ENCODE measurements around the gene EID2. TPM values are rescaled to one million over a fixed set of nuclear protein-coding genes. Genes with fewer than 3 reads are reported as not detected.

EID2 gene
- total RNA-seq, 1 experiment from 2014 or later: 25.2 TPM

DNA sequence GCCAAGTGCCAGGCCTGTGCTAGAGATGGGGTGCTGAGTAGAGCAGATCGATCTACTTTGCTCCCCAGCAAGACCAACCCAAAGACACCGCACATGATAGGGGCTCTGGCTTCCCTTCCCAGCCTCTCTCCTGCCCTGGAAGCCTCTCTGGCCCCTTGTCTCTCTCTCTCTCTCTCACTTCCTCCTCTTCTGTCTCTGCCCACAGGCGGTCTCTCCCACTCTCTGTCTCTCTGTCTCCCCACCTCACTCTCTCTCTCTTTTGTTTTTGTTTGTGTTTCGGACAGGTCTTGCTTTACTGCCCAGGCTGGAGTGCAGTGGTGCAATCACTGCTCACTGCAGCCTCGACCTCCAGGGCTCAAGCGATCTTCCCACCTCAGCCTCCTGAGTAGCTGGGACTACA lies 23.7 kb downstream of the EID2 start:
- ChIA-PET POLR2A (ENCODE audit: low non-redundant PET) (no interaction called here), CTCF (no interaction called here)
- DNase-seq (ENCODE audit: low spot score): no peak
- H3K27ac ChIP-seq (ENCODE audit: low read depth, low read length, poor library complexity, severe bottlenecking): no peak overlapping the region
- no TSS peak for BruUV-seq (replicated peaks)
- no peak for TF ChIP-seq EZH2 (IDR thresholded peaks at IDR 0.05; ENCODE audit: borderline replicate concordance, low read depth, low read length, poor library complexity, severe bottlenecking)
- TF ChIP-seq, protein P1, sequence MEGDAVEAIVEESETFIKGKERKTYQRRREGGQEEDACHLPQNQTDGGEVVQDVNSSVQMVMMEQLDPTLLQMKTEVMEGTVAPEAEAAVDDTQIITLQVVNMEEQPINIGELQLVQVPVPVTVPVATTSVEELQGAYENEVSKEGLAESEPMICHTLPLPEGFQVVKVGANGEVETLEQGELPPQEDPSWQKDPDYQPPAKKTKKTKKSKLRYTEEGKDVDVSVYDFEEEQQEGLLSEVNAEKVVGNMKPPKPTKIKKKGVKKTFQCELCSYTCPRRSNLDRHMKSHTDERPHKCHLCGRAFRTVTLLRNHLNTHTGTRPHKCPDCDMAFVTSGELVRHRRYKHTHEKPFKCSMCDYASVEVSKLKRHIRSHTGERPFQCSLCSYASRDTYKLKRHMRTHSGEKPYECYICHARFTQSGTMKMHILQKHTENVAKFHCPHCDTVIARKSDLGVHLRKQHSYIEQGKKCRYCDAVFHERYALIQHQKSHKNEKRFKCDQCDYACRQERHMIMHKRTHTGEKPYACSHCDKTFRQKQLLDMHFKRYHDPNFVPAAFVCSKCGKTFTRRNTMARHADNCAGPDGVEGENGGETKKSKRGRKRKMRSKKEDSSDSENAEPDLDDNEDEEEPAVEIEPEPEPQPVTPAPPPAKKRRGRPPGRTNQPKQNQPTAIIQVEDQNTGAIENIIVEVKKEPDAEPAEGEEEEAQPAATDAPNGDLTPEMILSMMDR (conservative IDR thresholded peaks at IDR 0.05; ENCODE audit: low read depth, low read length): no peak
- H3K4me3 ChIP-seq (ENCODE audit: low read depth, low read length, poor library complexity, severe bottlenecking): peak overlapping the region; percentile 38
- H3K4me1 ChIP-seq (ENCODE audit: insufficient read depth, low read length, poor library complexity, severe bottlenecking): peaks cover 5% of the 10 kb centered on the region
- intact Hi-C loops (cut with micrococcal nuclease; ENCODE audit: unreplicated experiment): no loop called here
- no peaks in the 10 kb centered on the region for H3K36me3 ChIP-seq (ENCODE audit: insufficient read depth, low read length, poor library complexity, severe bottlenecking)
- no peaks in the 10 kb centered on the region for H3K9me3 ChIP-seq (ENCODE audit: low read depth, low read length, poor library complexity, severe bottlenecking)
- H3K27me3 ChIP-seq (replicated peaks; ENCODE audit: insufficient read depth, low read depth, low read length, poor library complexity): peaks cover 36% of the 10 kb centered on the region

DNA sequence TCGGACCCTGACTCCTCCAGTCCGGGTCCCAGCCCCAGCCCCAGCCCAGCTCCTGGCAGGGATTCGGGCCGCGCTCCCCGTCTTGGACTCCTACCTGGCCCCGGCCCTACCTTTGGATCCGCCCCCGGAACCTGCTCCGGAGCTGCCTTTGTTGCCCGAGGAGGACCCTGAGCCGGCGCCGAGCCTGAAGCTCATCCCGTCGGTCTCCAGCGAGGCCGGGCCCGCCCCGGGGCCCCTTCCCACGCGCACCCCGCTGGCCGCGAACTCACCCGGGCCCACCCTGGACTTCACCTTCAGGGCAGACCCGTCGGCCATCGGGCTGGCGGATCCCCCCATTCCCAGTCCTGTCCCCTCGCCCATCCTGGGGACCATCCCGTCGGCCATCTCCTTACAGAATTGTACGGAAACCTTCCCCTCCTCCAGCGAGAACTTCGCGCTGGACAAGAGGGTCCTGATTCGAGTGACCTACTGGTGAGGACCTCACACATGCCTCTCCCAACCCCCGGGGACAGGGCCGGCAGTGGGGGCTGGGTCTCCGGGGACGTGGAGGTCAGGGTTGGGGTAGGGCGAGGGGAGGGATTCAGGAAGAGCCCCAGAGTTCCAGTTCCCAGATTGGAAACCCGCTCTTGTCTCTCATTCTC lies 24.3 kb downstream of the EID2 start:
- TF ChIP-seq EZH2 (IDR thresholded peaks at IDR 0.05; ENCODE audit: borderline replicate concordance, low read depth, low read length, poor library complexity, severe bottlenecking): no peak
- TF ChIP-seq, protein P1 (conservative IDR thresholded peaks at IDR 0.05; ENCODE audit: low read depth, low read length): no peak
- H3K36me3 ChIP-seq (ENCODE audit: insufficient read depth, low read length, poor library complexity, severe bottlenecking): no peaks in the 10 kb centered on the region
- intact Hi-C loops (cut with micrococcal nuclease; ENCODE audit: unreplicated experiment): no loop called here
- H3K9me3 ChIP-seq (ENCODE audit: low read depth, low read length, poor library complexity, severe bottlenecking): no peaks in the 10 kb centered on the region
- CTCF ChIA-PET: no interaction called here
- POLR2A ChIA-PET (ENCODE audit: low non-redundant PET): no interaction called here
- no TSS peak for BruUV-seq (replicated peaks)
- H3K4me1 ChIP-seq (ENCODE audit: insufficient read depth, low read length, poor library complexity, severe bottlenecking): peaks cover 5% of the 10 kb centered on the region
- no peak for DNase-seq (ENCODE audit: low spot score)
- H3K4me3 ChIP-seq (ENCODE audit: low read depth, low read length, poor library complexity, severe bottlenecking): peak overlapping the region; percentile 38
- peaks cover 36% of the 10 kb centered on the region for H3K27me3 ChIP-seq (replicated peaks; ENCODE audit: insufficient read depth, low read depth, low read length, poor library complexity)
- H3K27ac ChIP-seq (ENCODE audit: low read depth, low read length, poor library complexity, severe bottlenecking): no peak overlapping the region

DNA sequence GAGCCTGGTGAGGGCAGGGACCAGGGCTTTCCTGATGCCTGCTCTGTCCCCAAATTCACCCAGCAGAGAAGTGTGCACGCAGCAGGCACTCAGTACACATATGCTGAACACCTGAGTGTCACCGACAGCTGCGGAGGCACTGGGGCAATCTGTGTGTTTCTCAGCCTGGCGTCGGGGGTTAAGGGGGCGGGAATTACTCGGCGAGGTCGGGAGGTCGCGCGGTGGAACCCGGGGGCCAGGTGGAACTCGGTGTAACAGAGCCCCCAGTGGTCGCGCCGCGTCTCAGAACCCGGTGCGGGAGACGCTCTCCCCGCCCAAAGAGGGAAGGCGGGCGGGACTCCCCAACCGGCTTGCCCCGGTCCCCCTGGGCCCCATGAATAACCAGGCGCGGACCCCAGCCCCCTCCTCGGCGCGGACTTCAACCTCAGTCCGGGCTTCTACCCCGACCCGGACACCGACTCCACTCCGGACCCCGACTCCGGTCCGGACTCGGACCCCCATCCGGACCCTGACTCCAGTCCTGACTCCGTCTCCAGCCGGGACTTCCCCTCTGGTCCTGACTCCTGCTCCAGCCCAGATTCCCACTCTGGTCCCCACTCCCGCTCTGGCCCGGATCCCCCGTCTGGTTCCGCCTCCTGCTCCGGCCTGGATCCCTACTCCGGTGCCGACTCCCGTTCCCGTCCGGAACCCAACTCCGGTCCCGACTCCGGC lies 25.0 kb downstream of the EID2 start, which contains the start of gene SELENOV:
Gene SELENOV, plus strand, starts transcription at position 300 of the 711 bp plus-strand sequence. Its CDS starts 74 bp downstream, at position 374.
- peaks cover 36% of the 10 kb centered on the region for H3K27me3 ChIP-seq (replicated peaks; ENCODE audit: insufficient read depth, low read depth, low read length, poor library complexity)
- peaks cover 5% of the 10 kb centered on the region for H3K4me1 ChIP-seq (ENCODE audit: insufficient read depth, low read length, poor library complexity, severe bottlenecking)
- BruUV-seq (replicated peaks): no TSS peak
- ChIA-PET POLR2A (ENCODE audit: low non-redundant PET) (interaction anchor here (0.6 kb wide), 1 partner anchor 30 kb away, joined by 3 read pairs; no protein-coding TSS in a partner anchor), CTCF (no interaction called here)
- H3K36me3 ChIP-seq (ENCODE audit: insufficient read depth, low read length, poor library complexity, severe bottlenecking): no peaks in the 10 kb centered on the region
- peak within 1 kb of the TSS; percentile 38 for H3K4me3 ChIP-seq (ENCODE audit: low read depth, low read length, poor library complexity, severe bottlenecking)
- intact Hi-C loops (cut with micrococcal nuclease; ENCODE audit: unreplicated experiment): no loop called here
- H3K27ac ChIP-seq (ENCODE audit: low read depth, low read length, poor library complexity, severe bottlenecking): no peak within 1 kb of the TSS
- TF ChIP-seq, protein P1 (conservative IDR thresholded peaks at IDR 0.05; ENCODE audit: low read depth, low read length): peak; percentile 33
- TF ChIP-seq EZH2 (IDR thresholded peaks at IDR 0.05; ENCODE audit: borderline replicate concordance, low read depth, low read length, poor library complexity, severe bottlenecking): peak; percentile 52
- H3K9me3 ChIP-seq (ENCODE audit: low read depth, low read length, poor library complexity, severe bottlenecking): no peaks in the 10 kb centered on the region
- DNase-seq (ENCODE audit: low spot score): no peak

Data from A673 (cell line).